AG09309 (cell line): ENCODE data around the gene NCOR1.
A peak's percentile ranks its signal among the peaks of the same experiment; 100 is the strongest.
"Not testable (repeated sequence)": the region's sequence is repeated elsewhere in the genome, so short reads cannot be mapped to it uniquely, and the experiment has no call there.

Experiments used
- DNase-seq: peaks from one replicate; pipeline ENCODE4 v3.0.0-alpha.2; 2010; ENCODE audit warnings: low read depth
- H3K4me3 ChIP-seq: 2 replicates; pipeline ENCODE4 v1.5.1; 2011; ENCODE audit warnings: mild to moderate bottlenecking, low read depth, low read length, moderate library complexity; ENCODE audit not compliant: control insufficient read depth
- CTCF ChIP-seq: IDR thresholded peaks from 2 replicates; pipeline ENCODE4 v1.5.1; 2011; ENCODE audit warnings: mild to moderate bottlenecking, low read depth, low read length, inconsistent platforms; ENCODE audit not compliant: insufficient read depth, control insufficient read depth; ENCODE audit errors: missing control alignments

The NCOR1 gene

DNA sequence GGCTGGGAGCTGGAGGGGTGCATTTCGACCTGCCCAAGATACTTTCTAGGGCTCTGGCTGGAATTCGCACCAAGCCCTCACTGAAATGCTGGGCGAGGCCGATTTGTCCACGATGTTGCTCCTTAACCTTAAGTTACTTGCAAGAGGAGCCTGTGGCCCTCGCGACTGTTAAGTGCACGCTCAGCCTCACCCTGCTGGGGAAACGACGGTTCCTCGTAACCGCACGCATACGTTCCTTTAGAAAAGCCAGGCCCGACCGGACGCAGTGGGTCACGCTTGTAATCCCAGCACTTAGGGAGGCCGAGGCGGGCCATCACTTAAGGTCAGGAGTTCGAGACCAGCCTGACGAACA lies 607 bp upstream of the NCOR1 start:
- DNase-seq, result no peak
- peak overlapping the region; percentile 49 for H3K4me3 ChIP-seq
- TF ChIP-seq CTCF, result no peak

DNA sequence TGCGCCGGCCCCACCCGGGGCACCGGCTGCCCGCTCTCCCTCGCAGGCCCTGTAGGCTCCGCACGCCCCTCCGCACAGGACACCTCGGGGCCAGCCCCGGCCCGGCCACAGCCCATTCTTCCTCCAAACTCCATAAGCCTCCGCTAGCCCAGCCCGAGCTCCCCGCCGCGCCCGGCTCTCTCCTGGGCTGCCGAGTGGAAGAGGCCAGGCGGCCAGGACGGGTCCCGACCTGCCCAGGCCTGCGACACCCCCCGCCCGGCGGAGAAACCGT lies 397 bp downstream of the NCOR1 start:
- H3K4me3 ChIP-seq, result peak overlapping the region; percentile 49
- no peak for DNase-seq
- no peak for TF ChIP-seq CTCF

DNA sequence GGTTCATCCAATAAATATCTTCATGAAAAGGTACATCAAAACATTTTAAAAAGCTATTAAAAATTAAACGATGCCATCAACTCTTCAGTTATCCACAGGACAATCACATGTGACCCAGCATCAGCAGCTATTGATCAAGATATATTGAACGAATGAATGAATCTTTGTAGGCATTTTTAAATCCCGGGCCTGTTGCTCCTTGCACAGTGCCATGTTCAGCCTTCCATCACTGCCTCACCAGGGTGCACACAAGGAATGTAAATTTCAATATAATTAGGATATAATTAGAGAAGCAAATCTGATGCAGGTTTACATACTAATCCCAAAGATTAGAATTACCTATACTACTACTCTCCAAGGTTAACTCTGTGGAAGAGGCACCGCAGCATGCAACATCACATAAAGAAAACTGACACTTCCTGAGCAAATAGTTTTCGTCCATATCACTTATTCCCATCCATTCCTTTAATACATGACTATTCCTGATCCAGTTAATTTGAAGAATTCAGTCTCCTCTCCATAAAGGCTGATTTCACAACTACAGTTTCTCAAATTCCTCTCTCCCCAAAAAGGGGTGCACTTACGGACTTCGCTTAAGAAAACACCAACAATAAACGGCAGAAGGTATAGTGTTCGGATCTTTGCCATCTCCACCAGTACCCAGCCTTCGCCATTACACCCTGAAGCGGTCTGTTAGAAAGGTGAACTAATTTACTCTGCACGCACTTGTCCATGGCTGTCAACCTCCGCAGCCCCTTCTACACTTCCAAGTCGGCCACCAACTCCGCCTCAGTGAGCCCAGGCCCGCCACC lies 938 bp downstream of the NCOR1 start:
- DNase-seq, result no peak
- no peak for TF ChIP-seq CTCF
- H3K4me3 ChIP-seq, result peak overlapping the region; percentile 49

- H3K4me3 ChIP-seq, result no peak overlapping the region
- no peak for DNase-seq
- TF ChIP-seq CTCF, result no peak
Measured at GRCh38 chr17:16212793-16213192, 2.5 kb downstream of the NCOR1 start.

- DNase-seq, result no peak
- TF ChIP-seq CTCF, result no peak
- no peak overlapping the region for H3K4me3 ChIP-seq
Measured at GRCh38 chr17:16211590-16211989, 3.7 kb downstream of the NCOR1 start.

DNA sequence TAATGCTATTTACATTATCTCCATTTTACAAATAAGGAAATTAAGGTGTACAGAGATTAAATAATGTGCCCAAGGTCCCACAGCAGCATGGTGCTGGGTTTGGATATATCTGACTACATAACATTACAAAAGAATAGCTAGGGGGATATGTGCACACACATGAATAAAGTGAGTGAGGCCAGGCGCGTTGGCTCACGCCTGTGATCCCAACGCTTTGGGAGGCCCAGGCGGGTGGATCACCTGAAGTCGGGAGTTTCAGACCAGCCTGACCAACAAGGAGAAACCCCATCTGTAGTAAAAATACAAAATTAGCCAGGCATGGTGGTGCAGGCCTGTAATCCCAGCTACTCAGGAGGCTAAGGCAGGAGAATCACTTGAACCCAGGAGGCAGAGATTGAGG lies 10.6 kb downstream of the NCOR1 start:
- H3K4me3 ChIP-seq, DNase-seq: not testable (repeated sequence)

DNA sequence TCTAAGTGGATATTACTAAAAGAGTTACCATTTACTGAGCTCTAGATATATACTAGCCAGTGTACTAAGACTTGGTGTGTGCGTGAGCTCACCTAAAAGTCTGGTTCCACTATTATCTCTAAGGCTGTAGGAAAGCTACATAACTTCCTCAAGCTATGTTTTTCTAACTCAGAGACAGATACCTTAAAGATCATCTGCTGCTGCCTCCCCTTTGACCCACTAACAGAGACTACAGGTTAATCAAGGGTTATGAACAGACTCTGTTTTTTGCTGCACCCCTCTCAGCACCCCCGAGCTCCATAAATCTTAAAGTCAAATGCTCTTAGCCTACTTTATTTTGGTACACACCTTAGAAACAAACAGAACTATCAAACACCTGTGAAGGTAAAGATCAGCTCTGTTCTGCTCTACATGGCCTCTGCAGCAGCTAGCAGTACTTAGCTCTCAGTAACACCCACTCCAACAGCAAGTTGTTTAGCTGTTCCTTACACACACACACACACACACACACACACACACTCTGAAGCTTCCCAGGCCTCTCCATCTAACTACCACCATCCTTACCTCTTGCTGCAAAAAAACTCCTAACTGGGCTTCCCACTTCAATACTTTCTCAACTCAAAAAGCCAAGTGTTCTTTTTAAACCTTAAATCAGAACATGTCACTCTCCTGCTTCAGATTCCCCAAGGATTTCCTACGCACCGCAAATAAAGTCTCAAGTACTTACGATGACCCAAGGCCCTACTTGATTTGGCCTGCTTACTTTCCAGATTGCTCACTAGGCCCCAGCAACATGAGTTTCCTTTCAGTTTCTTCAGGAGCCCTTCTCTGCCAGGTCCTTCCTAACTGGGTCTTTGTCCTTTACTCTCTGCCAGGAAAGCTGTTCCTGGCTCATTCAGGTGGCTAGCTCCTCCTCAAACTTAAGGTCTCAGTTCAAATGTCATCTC lies 12.5 kb downstream of the NCOR1 start:
- not testable (repeated sequence) for H3K4me3 ChIP-seq, DNase-seq

DNA sequence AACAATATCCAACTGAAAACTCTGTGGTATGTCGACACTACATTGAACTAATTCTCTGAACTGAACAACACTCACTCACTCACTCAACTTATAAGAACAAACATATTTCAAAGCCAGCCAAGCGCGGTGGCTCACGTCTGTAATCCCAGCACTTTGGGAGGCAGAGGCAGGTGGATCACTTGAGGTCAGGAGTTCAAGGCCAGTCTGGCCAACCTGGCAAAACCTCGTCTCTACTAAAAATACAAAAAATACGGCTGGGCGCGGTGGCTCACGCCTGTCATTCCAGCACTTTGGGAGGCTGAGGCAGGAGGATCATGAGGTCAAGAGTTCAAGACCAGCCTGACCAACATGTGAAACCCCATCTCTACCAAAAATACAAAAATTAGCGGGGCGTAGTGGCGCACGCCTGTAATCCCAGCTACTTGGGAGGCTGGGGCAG lies 13.6 kb downstream of the NCOR1 start:
- DNase-seq, H3K4me3 ChIP-seq: not testable (repeated sequence)
